GM12801 (cell line): Measurements from ENCODE around the gene GDAP2.

Experiments used
- CTCF ChIP-seq: IDR thresholded peaks from one replicate; pipeline ENCODE4 v1.5.1; 2011; ENCODE audit warnings: control low read depth; ENCODE audit not compliant: insufficient read length; ENCODE audit errors: extremely low read depth

GDAP2 gene

GRCh38 chr1:117897551-117897950 lies 31.9 kb downstream of the GDAP2 start:
- TF ChIP-seq CTCF: no peak

- no peak for TF ChIP-seq CTCF
These were observed 33.8 kb downstream of the GDAP2 start for GRCh38 chr1:117895482-117896114.

- no peak for TF ChIP-seq CTCF
These were observed 35.3 kb downstream of the GDAP2 start for GRCh38 chr1:117894078-117894477.

- no peak for TF ChIP-seq CTCF
These were observed 36.9 kb downstream of the GDAP2 start for GRCh38 chr1:117892512-117892911.

- TF ChIP-seq CTCF: no peak
These were observed 39.0 kb downstream of the GDAP2 start for GRCh38 chr1:117890452-117890851.

- TF ChIP-seq CTCF: no peak
These were observed 43.2 kb downstream of the GDAP2 start for GRCh38 chr1:117886101-117886795.

GRCh38 chr1:117883616-117884015 lies 45.8 kb downstream of the GDAP2 start:
- no peak for TF ChIP-seq CTCF
